ENCODE data around the gene GRM4. TPM values are rescaled to one million over a fixed set of nuclear protein-coding genes. Genes with fewer than 3 reads are reported as not detected.

The GRM4 gene
- total RNA-seq, 4 donors from 2014 or later = not detected

DNA sequence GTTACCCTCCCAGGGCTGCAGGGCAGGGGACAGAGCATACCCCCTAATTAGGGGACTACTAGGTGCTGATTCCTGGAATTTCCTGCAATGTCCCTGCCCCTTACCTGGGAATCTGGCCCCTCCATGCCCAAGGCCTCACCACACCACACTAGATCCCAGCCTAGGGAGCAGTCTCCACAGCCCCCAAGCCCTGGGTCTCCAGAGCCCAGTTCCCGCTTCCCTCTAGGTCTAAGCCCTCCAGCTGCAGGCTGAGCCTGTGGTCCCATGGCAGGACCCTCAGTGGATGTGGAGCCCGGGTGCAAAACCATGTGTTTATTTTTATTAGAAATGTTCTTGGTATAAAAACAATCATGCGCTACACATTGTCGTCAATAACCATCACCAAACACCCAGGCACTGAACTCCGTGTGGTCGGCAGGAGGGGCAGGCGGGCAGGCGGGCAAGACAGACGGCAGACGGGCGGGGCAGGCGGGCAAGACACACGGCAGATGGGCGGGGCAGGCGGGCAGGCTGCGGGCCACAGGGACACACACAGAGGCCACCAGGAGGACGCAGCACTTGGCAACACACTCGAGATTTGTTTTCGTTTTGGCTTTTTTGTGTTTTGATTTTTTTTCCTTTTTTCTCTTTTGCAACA is 124.2 kb downstream of the GRM4 start:
- no peak overlapping the region for H3K4me3 ChIP-seq
- no peaks in the 10 kb centered on the region for H3K36me3 ChIP-seq
- H3K4me1 ChIP-seq = no peaks in the 10 kb centered on the region
- TF ChIP-seq, protein P1, sequence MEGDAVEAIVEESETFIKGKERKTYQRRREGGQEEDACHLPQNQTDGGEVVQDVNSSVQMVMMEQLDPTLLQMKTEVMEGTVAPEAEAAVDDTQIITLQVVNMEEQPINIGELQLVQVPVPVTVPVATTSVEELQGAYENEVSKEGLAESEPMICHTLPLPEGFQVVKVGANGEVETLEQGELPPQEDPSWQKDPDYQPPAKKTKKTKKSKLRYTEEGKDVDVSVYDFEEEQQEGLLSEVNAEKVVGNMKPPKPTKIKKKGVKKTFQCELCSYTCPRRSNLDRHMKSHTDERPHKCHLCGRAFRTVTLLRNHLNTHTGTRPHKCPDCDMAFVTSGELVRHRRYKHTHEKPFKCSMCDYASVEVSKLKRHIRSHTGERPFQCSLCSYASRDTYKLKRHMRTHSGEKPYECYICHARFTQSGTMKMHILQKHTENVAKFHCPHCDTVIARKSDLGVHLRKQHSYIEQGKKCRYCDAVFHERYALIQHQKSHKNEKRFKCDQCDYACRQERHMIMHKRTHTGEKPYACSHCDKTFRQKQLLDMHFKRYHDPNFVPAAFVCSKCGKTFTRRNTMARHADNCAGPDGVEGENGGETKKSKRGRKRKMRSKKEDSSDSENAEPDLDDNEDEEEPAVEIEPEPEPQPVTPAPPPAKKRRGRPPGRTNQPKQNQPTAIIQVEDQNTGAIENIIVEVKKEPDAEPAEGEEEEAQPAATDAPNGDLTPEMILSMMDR (IDR thresholded peaks at IDR 0.05) = peak in 1 of 6 experiments; percentile 17
- no peak for TF ChIP-seq POLR2A (IDR thresholded peaks at IDR 0.05)
- H3K27ac ChIP-seq = no peak overlapping the region
- H3K9me3 ChIP-seq = no peaks in the 10 kb centered on the region
- H3K27me3 ChIP-seq = no peaks in the 10 kb centered on the region
- peak in 2 of 3 donors; percentile 54 to 69 for DNase-seq

DNA sequence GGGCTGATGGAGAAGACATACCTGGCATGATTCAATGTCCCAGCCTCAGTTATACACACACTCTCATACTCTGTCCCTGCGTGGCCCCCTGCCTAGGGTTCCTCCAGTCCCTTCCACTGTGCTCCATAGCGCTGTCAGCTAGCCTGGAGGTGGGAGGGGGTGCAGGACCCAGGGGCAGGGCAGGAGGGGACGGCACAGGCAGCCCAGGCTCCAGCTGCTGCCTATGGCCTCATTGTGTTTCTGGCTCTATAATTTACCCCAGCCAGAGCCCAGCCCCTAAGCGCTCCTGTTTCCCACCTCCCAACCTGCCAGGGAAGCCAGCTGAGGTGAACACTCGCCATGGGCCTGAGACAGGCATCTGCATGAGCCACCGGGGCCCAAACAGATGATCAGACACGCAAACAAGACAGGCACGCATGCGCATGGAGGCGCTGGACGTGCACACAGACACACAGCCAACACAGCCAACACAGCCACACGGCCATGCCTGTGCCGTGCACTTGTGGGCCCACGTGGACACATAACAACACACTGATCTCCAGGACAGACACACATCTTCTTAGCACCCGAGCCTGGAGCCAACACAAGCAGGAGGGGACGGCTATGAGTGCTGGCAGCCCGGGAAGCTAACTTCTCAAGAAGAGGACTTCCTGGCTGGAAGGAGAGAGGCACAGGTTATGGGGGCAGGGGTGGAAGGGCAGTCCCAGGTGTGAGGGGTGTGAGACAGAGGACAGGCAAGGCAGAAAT is 124.9 kb downstream of the GRM4 start:
- Histone ChIP-seq H3K27ac (no peak overlapping the region), H3K4me1 (no peaks in the 10 kb centered on the region), H3K9me3 (no peaks in the 10 kb centered on the region), H3K36me3 (no peaks in the 10 kb centered on the region), H3K4me3 (no peak overlapping the region), H3K27me3 (no peaks in the 10 kb centered on the region)
- TF ChIP-seq, protein P1 (IDR thresholded peaks at IDR 0.05) = no peak
- TF ChIP-seq POLR2A (IDR thresholded peaks at IDR 0.05) = no peak
- DNase-seq = no peak

DNA sequence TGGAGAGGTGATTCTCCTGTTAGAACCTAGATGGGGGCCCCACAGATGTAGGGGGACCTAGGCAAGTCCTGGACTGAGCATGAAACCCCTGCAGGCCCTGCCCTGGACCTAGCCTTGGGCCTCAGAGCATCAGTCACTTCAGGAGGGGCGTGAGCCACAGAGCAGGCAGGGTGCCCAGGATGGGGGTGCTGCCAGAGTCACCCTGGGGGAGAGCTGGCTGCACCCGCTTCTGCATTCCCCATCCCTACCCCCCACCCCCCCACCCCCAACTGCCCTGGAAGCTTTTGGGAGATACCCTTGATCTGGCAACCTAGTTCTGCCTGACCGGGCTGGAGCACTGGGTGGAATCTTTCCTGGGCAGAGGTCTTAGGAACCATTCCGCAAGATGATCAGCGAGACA is 125.6 kb downstream of the GRM4 start:
- H3K4me3 ChIP-seq = no peak overlapping the region
- no peaks in the 10 kb centered on the region for H3K36me3 ChIP-seq
- TF ChIP-seq POLR2A (IDR thresholded peaks at IDR 0.05) = no peak
- TF ChIP-seq, protein P1 (IDR thresholded peaks at IDR 0.05) = no peak
- no peak overlapping the region for H3K27ac ChIP-seq
- H3K9me3 ChIP-seq = no peaks in the 10 kb centered on the region
- no peaks in the 10 kb centered on the region for H3K27me3 ChIP-seq
- DNase-seq = no peak
- no peaks in the 10 kb centered on the region for H3K4me1 ChIP-seq

DNA sequence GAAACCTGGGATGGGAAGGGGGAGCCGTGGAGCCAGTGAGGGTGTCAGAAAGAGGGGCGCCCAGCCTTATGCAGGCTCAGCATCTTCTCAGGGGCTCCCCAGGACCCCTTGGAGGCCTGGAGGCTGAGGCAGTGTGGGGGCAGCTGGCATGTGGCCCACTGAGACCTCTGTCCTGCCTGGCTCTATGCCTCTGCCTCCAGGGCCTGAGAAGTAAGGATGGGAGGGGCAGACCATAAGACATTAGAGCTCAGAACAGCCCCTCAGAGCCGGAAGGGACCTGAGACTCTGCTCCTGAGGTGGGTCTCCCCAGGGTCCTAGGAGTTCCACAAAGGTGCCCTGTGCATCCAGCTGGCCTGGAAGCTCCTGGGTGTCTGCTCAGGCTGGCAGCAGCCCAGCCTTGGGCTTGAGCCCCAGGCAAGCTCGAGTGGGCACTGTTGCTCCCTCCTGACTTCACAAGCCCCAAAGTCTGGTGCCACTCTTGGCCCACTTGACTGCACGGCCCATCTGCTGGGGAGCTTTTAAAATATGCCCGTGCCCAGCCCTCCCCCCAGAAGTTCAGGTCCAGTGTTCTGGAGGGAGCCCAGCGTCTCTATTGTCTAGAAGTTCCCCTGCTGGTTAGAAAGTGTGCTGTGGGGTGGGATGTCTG is 126.8 kb downstream of the GRM4 start:
- Histone ChIP-seq H3K27me3 (no peaks in the 10 kb centered on the region), H3K4me3 (no peak overlapping the region)

DNA sequence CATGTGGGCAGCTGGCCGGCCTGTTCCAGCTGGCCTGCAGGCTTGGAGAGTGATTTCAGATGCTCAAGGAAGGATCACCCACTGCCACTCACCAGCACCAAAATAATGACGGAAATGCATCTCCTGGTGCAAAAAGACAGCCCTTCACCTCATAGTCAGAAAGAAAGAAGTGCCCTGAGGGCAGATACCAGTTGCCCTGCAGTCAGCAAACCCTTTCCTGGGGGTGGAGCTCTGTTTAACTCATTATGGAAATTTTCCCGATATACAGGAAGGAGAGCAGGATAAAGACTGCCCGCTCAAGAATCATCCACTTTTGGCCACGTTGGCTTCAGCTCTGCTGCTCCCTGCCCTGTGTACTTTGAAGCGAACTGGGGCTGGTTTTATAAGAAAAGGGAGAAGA is 127.9 kb downstream of the GRM4 start:
- TF ChIP-seq POLR2A (IDR thresholded peaks at IDR 0.05) = no peak
- TF ChIP-seq, protein P1 (IDR thresholded peaks at IDR 0.05) = no peak
- Histone ChIP-seq H3K4me1 (no peaks in the 10 kb centered on the region), H3K36me3 (no peaks in the 10 kb centered on the region), H3K27me3 (no peaks in the 10 kb centered on the region), H3K9me3 (no peaks in the 10 kb centered on the region), H3K4me3 (no peak overlapping the region), H3K27ac (no peak overlapping the region)
- no peak for DNase-seq

More for the DNA sequence above, 126.8 kb downstream of the GRM4 start:
- no peak for DNase-seq
- TF ChIP-seq POLR2A (IDR thresholded peaks at IDR 0.05) = no peak
- TF ChIP-seq, protein P1 (IDR thresholded peaks at IDR 0.05) = no peak
- no peaks in the 10 kb centered on the region for H3K36me3 ChIP-seq
- H3K27ac ChIP-seq = no peak overlapping the region
- no peaks in the 10 kb centered on the region for H3K9me3 ChIP-seq
- H3K4me1 ChIP-seq = no peaks in the 10 kb centered on the region

Measured in Peyer's patch (tissue), 4 donors.